IMR-90 (cell line): ENCODE measurements around the gene TMEM218. TPM values are rescaled to one million over a fixed set of nuclear protein-coding genes. Genes with fewer than 3 reads are reported as not detected.

ENCODE experiments used
- ATAC-seq: fragments of 200-7000 bp; cut with Tn5 transposase; 2 replicates; pipeline ENCODE4 v1.9.1; 2020; ENCODE audit warnings: low read depth, mild to moderate bottlenecking, moderate library complexity
- BruUV-seq: library from RNA; stranded (reverse); fragments of 400-500 nt; replicated peaks from 2 replicates; lab custom pipeline; 2021; lab: Mats Ljungman, UMichigan
- CTCF ChIA-PET: fragments of 300-600 bp; formaldehyde crosslinking; extraction: SDS; loops from one replicate; lab custom pipeline; 2021; ENCODE audit warnings: antibody characterized with exemption; lab: Yijun Ruan, JAX
- POLR2A ChIA-PET: fragments of 300-600 bp; sonication (Branson Sonifier 250); formaldehyde crosslinking; loops from one replicate; lab custom pipeline; 2022; ENCODE audit warnings: antibody characterized with exemption; ENCODE audit not compliant: unreplicated experiment; lab: Charles Lee
- DNase-seq: peaks from one replicate; pipeline ENCODE4 v3.0.0; 2013
- H2AFZ ChIP-seq: replicated peaks from 2 replicates; pipeline ENCODE3; 2013; ENCODE audit warnings: low read length, mild to moderate bottlenecking; ENCODE audit not compliant: poor library complexity
- H2AK5ac ChIP-seq: 2 replicates; pipeline ENCODE4 v1.6.1; 2013; ENCODE audit warnings: low read depth, low read length, inconsistent platforms
- H2AK9ac ChIP-seq: replicated peaks from 2 replicates; pipeline ENCODE3; 2013; ENCODE audit warnings: mild to moderate bottlenecking, low read depth, low read length, moderate library complexity; ENCODE audit not compliant: poor library complexity
- H2BK120ac ChIP-seq: 2 replicates; pipeline ENCODE4 v1.6.1; 2013; ENCODE audit warnings: low read depth, low read length, inconsistent platforms
- H2BK15ac ChIP-seq: 3 replicates; pipeline ENCODE4 v1.6.1; 2013; ENCODE audit warnings: low read depth, low read length, inconsistent platforms
- H2BK20ac ChIP-seq: 2 replicates; pipeline ENCODE4 v1.6.1; 2013; ENCODE audit warnings: low read depth, mild to moderate bottlenecking, inconsistent platforms, low read length, moderate library complexity
- H2BK5ac ChIP-seq: 2 replicates; pipeline ENCODE4 v1.6.1; 2013; ENCODE audit warnings: mild to moderate bottlenecking, low read depth, low read length, inconsistent platforms; ENCODE audit not compliant: poor library complexity, severe bottlenecking
- H3K14ac ChIP-seq: replicated peaks from 2 replicates; pipeline ENCODE4 v1.6.1; 2013; ENCODE audit warnings: low read depth, low read length, inconsistent platforms
- H3K18ac ChIP-seq: 2 replicates; pipeline ENCODE4 v1.6.1; 2013; ENCODE audit warnings: low read depth, low read length, control low read depth
- H3K23ac ChIP-seq: 2 replicates; pipeline ENCODE4 v1.6.1; 2013; ENCODE audit warnings: low read depth, low read length, inconsistent platforms
- H3K27ac ChIP-seq: 2 replicates; pipeline ENCODE4 v1.5.1; 2013; ENCODE audit warnings: mild to moderate bottlenecking, control low read depth, low read length; ENCODE audit not compliant: insufficient read depth
- H3K27me3 ChIP-seq: 2 replicates; pipeline ENCODE4 v1.6.1; 2013; ENCODE audit warnings: low read length; ENCODE audit not compliant: control insufficient read depth, insufficient read depth
- H3K36me3 ChIP-seq: 2 replicates; pipeline ENCODE4 v1.6.1; 2013; ENCODE audit warnings: low read length, mixed read lengths; ENCODE audit not compliant: control insufficient read depth, insufficient read depth
- H3K4ac ChIP-seq: 2 replicates; pipeline ENCODE4 v1.6.1; 2013; ENCODE audit warnings: low read depth, low read length, inconsistent platforms
- H3K4me1 ChIP-seq: 2 replicates; pipeline ENCODE4 v1.6.1; 2013; ENCODE audit warnings: low read length, mixed read lengths; ENCODE audit not compliant: control insufficient read depth, insufficient read depth
- H3K4me2 ChIP-seq: 2 replicates; pipeline ENCODE4 v1.6.1; 2013; ENCODE audit warnings: low read depth, mild to moderate bottlenecking, control low read depth, low read length, moderate library complexity
- H3K4me3 ChIP-seq: 2 replicates; pipeline ENCODE4 v1.5.1; 2013; ENCODE audit warnings: low read depth, mild to moderate bottlenecking, control low read depth, low read length, moderate library complexity; ENCODE audit not compliant: insufficient read depth
- H3K56ac ChIP-seq: 2 replicates; pipeline ENCODE4 v1.6.1; 2013; ENCODE audit warnings: low read length, inconsistent platforms; ENCODE audit not compliant: insufficient read depth; ENCODE audit errors: extremely low read depth
- H3K79me1 ChIP-seq, 2 experiments: 2 replicates each; pipeline ENCODE4 v1.6.1; 2013; ENCODE audit warnings: low read length in 2 of 2, inconsistent platforms in 1 of 2, low read depth in 1 of 2
- H3K9ac ChIP-seq: 2 replicates; pipeline ENCODE4 v1.6.1; 2013; ENCODE audit warnings: low read depth, low read length, control low read depth
- H3K9me1 ChIP-seq: 2 replicates; pipeline ENCODE4 v1.6.1; 2013; ENCODE audit warnings: low read length, inconsistent platforms; ENCODE audit not compliant: insufficient read depth
- H3K9me3 ChIP-seq: 2 replicates; pipeline ENCODE4 v1.6.1; 2013; ENCODE audit warnings: low read length; ENCODE audit not compliant: control insufficient read depth, insufficient read depth
- H4K20me1 ChIP-seq: 2 replicates; pipeline ENCODE4 v1.6.1; 2013; ENCODE audit warnings: low read length, inconsistent platforms; ENCODE audit not compliant: insufficient read depth
- H4K5ac ChIP-seq: 2 replicates; pipeline ENCODE4 v1.6.1; 2013; ENCODE audit warnings: mild to moderate bottlenecking, low read depth, low read length, control low read depth
- H4K8ac ChIP-seq, 2 experiments: 2 replicates each; pipeline ENCODE4 v1.6.1; 2013; ENCODE audit warnings: low read depth in 2 of 2, low read length in 2 of 2, control low read depth in 1 of 2, inconsistent platforms in 1 of 2
- H4K91ac ChIP-seq: 2 replicates; pipeline ENCODE4 v1.6.1; 2013; ENCODE audit warnings: low read depth, low read length, inconsistent platforms; ENCODE audit not compliant: insufficient read depth
- BHLHE40 ChIP-seq: fragments of 150-350 bp; IDR thresholded peaks from 2 replicates; pipeline ENCODE4 v1.6.1; 2016; ENCODE audit warnings: mild to moderate bottlenecking, low read depth, low read length
- CEBPB ChIP-seq: IDR thresholded peaks from 2 replicates; pipeline ENCODE4 v1.6.1; 2012; ENCODE audit warnings: low read depth, low read length, improper control_type of control experiment
- CHD1 ChIP-seq: IDR thresholded peaks from 2 replicates; pipeline ENCODE4 v1.6.1; 2012; ENCODE audit warnings: low read depth, low read length, improper control_type of control experiment
- ELK1 ChIP-seq: fragments of 150-350 bp; IDR thresholded peaks from 2 replicates; pipeline ENCODE4 v1.6.1; 2016; ENCODE audit warnings: low read depth, mild to moderate bottlenecking, low read length, moderate library complexity, borderline replicate concordance
- FOS ChIP-seq: fragments of 150-350 bp; IDR thresholded peaks from 2 replicates; pipeline ENCODE4 v1.6.1; 2016; ENCODE audit warnings: low read depth, low read length
- MAFK ChIP-seq: IDR thresholded peaks from 2 replicates; pipeline ENCODE4 v1.6.1; 2012; ENCODE audit warnings: low read depth, low read length, improper control_type of control experiment
- MAZ ChIP-seq: IDR thresholded peaks from 2 replicates; pipeline ENCODE4 v1.6.1; 2012; ENCODE audit warnings: low read depth, mild to moderate bottlenecking, low read length, improper control_type of control experiment, moderate library complexity, borderline replicate concordance
- MXI1 ChIP-seq: IDR thresholded peaks from 2 replicates; pipeline ENCODE4 v1.6.1; 2012; ENCODE audit warnings: low read depth, mild to moderate bottlenecking, low read length, moderate library complexity, borderline replicate concordance
- NFE2L2 ChIP-seq: fragments of 150-350 bp; IDR thresholded peaks from 2 replicates; pipeline ENCODE4 v1.6.1; 2016; ENCODE audit warnings: low read depth, mild to moderate bottlenecking, low read length
- POLR2A ChIP-seq: IDR thresholded peaks from 2 replicates; pipeline ENCODE4 v1.6.1; 2012; ENCODE audit warnings: mild to moderate bottlenecking, low read depth, low read length
- RAD21 ChIP-seq: IDR thresholded peaks from 2 replicates; pipeline ENCODE4 v1.6.1; 2012; ENCODE audit warnings: low read length, improper control_type of control experiment
- RCOR1 ChIP-seq: IDR thresholded peaks from 2 replicates; pipeline ENCODE4 v1.6.1; 2012; ENCODE audit warnings: mild to moderate bottlenecking, low read length, improper control_type of control experiment; ENCODE audit not compliant: insufficient replicate concordance
- RFX5 ChIP-seq: IDR thresholded peaks from 2 replicates; pipeline ENCODE4 v1.8.0; 2012; ENCODE audit warnings: low read depth, mild to moderate bottlenecking, low read length, moderate library complexity
- SMC3 ChIP-seq: fragments of 150-350 bp; IDR thresholded peaks from 2 replicates; pipeline ENCODE4 v1.6.1; 2016; ENCODE audit warnings: low read depth, mild to moderate bottlenecking, antibody characterized with exemption, low read length, moderate library complexity
- USF2 ChIP-seq: fragments of 150-350 bp; IDR thresholded peaks from 2 replicates; pipeline ENCODE4 v1.6.1; 2017; ENCODE audit warnings: mild to moderate bottlenecking, antibody characterized with exemption, low read length, low read depth
- WGBS, 2 experiments: methylation state at CpG; one replicate each; pipeline versions ENCODE4 v1.1.5 to v1.1.7; 2013; ENCODE audit warnings: missing lambda C conversion rate in 2 of 2; ENCODE audit not compliant: insufficient read length in 1 of 2; ENCODE audit errors: extremely low coverage in 2 of 2; 5-methylcytosine and 5-hydroxymethylcytosine counted together
- dilution Hi-C: fragments of 300-500 bp; cut with HindIII; formaldehyde crosslinking; loops from one replicate; pipeline ENCODE4 v1.14.3; 2018; ENCODE audit warnings: low sequenced_read_pairs; ENCODE audit not compliant: unreplicated experiment
- in situ Hi-C: fragments of 300-500 bp; cut with MboI; formaldehyde crosslinking; loops from 3 replicates; pipeline ENCODE4 v1.14.3; 2019; ENCODE audit warnings: low sequenced_read_pairs, inconsistent platforms, mixed read lengths
- intact Hi-C: fragments of 100-400 bp; cut with micrococcal nuclease; formaldehyde crosslinking; loops from 2 replicates; pipeline ENCODE4 v1.10.0; 2022
- polyA plus RNA-seq, 3 experiments: library from polyadenylated mRNA; depleted of rRNA; stranded (reverse); fragments of >200 nt; gene quantifications; 2 replicates each; pipeline ENCODE4 v1.2.3, GENCODE V29; 2012; ENCODE audit warnings: low replicate concordance in 1 of 3
- total RNA-seq: library from RNA; depleted of rRNA; stranded (reverse); fragments of >200 nt; gene quantifications from 2 replicates; pipeline ENCODE4 v1.2.3, GENCODE V29; 2012
- TF ChIP-seq, protein P1 (sequence below): conservative IDR thresholded peaks from 2 replicates; pipeline ENCODE4 v1.5.1; 2012; ENCODE audit warnings: mild to moderate bottlenecking, low read depth, low read length, improper control_type of control experiment

Gene TMEM218
- total and polyA plus RNA-seq, 2 of the 4 experiments (the other 2 are of a cell fraction): 19.4 to 23.0 TPM

- Histone ChIP-seq H2AK9ac (no peak overlapping the region), H4K5ac (no peak overlapping the region), H2BK120ac (no peak overlapping the region), H3K14ac (no peak overlapping the region), H2BK15ac (no peak overlapping the region), H2AK5ac (no peak overlapping the region), H3K56ac (no peak overlapping the region), H3K4me3 (no peak overlapping the region), H3K9me3 (no peaks in the 10 kb centered on the region), H3K9me1 (peaks cover 15% of the 10 kb centered on the region), H3K9ac (no peak overlapping the region), H3K4me1 (peaks cover 11% of the 10 kb centered on the region), H4K8ac (no peak overlapping the region), H3K27ac (no peak overlapping the region), H3K4me2 (no peak overlapping the region), H2BK20ac (no peak overlapping the region), H2AFZ (no peak overlapping the region), H4K20me1 (no peaks in the 10 kb centered on the region), H4K91ac (no peak overlapping the region), H3K23ac (no peak overlapping the region), H3K79me1 (no peaks in the 10 kb centered on the region), H3K18ac (no peak overlapping the region), H2BK5ac (no peak overlapping the region), H3K4ac (no peak overlapping the region), H3K36me3 (no peaks in the 10 kb centered on the region), H3K27me3 (no peaks in the 10 kb centered on the region)
- in situ Hi-C loops (no loop called here), dilution Hi-C loops (no loop called here), intact Hi-C loops (no loop called here)
- TF ChIP-seq POLR2A (no peak), SMC3 (no peak), CHD1 (no peak), RCOR1 (no peak), RAD21 (no peak), FOS (no peak), MAFK (no peak), BHLHE40 (no peak), RFX5 (no peak), MXI1 (no peak), CEBPB (no peak), ELK1 (no peak), MAZ (no peak), NFE2L2 (no peak), USF2 (no peak)
- TF ChIP-seq, protein P1, sequence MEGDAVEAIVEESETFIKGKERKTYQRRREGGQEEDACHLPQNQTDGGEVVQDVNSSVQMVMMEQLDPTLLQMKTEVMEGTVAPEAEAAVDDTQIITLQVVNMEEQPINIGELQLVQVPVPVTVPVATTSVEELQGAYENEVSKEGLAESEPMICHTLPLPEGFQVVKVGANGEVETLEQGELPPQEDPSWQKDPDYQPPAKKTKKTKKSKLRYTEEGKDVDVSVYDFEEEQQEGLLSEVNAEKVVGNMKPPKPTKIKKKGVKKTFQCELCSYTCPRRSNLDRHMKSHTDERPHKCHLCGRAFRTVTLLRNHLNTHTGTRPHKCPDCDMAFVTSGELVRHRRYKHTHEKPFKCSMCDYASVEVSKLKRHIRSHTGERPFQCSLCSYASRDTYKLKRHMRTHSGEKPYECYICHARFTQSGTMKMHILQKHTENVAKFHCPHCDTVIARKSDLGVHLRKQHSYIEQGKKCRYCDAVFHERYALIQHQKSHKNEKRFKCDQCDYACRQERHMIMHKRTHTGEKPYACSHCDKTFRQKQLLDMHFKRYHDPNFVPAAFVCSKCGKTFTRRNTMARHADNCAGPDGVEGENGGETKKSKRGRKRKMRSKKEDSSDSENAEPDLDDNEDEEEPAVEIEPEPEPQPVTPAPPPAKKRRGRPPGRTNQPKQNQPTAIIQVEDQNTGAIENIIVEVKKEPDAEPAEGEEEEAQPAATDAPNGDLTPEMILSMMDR: no peak
- BruUV-seq: no TSS peak
- ChIA-PET POLR2A (no interaction called here), CTCF (interaction anchor here (0.6 kb wide), 1 partner anchor 40 kb away, joined by 7 read pairs; no protein-coding TSS in a partner anchor)
- no peak for ATAC-seq
- no peak for DNase-seq
- WGBS, 2 experiments: no CpG with 5 or more reads among the region's 8 CpGs
Observed at GRCh38 chr11:125084761-125085231, 26.6 kb downstream of the TMEM218 start.
